ENCODE measurements around the gene PTAFR. TPM values are rescaled to one million over a fixed set of nuclear protein-coding genes. Genes with fewer than 3 reads are reported as not detected.
"Not testable (repeated sequence)": the region's sequence is repeated elsewhere in the genome, so short reads cannot be mapped to it uniquely, and the experiment has no call there.

Gene PTAFR
- total RNA-seq, 1 donor from 2014 or later = 13.1 TPM

DNA sequence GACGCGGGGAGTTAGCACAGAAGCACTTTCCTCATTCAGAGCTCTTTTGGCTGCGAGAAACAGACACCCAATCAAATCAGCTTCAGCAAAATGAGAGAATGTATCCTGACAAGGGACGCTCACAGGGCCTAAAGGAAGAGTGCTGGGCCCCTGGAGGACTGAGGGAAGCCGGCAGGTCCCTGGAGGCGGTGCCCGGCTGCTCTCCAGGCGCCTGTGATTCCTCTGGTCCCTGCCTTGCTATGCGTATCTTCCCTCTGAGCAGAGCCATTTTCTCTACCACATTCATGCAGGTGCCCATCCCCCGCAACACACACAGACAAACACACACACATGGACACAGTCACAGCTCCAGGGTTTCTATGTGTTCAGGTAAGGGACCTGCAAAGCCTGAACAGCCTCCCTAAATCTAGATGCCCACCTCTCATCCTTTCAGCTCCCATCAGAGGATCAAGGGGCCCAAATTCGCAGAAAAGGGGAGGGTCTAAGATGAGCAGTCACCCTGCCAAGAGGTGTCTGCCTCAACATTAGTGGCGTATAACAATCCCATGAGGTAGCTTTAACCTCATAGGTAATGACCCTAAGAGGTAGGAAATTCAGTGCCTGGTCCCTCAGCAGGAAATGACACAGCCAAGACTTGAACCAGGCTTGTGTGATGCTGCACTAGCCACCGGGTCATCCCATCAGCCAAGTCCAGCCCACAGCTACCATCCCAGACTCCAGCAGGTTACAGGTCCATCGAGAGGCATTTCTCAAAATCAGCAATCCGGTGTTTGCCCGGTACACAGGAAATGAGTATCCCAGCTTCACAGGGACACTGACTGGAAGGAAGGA lies 29.0 kb downstream of the PTAFR start:
- no peaks in the 10 kb centered on the region for H3K27me3 ChIP-seq
- no peak overlapping the region for H3K27ac ChIP-seq

GRCh38 chr1:28145728-28146127 lies 30.8 kb downstream of the PTAFR start:
- Histone ChIP-seq H3K4me3 (no peak overlapping the region), H3K9me3 (no peaks in the 10 kb centered on the region), H3K27ac (no peak overlapping the region), H3K27me3 (no peaks in the 10 kb centered on the region), H3K36me3 (no peaks in the 10 kb centered on the region), H3K4me1 (no peaks in the 10 kb centered on the region)
- DNase-seq (ENCODE audit: low spot score in 2 of 2) = no peak
- no peak for TF ChIP-seq CTCF (IDR thresholded peaks at IDR 0.05)
- intact Hi-C loops (cut with DNase I) = no loop called here

More for the DNA sequence above, 29.0 kb downstream of the PTAFR start:
- TF ChIP-seq CTCF (IDR thresholded peaks at IDR 0.05) = no peak
- Histone ChIP-seq H3K4me1 (no peaks in the 10 kb centered on the region), H3K36me3 (no peaks in the 10 kb centered on the region), H3K9me3 (no peaks in the 10 kb centered on the region), H3K4me3 (no peak overlapping the region)
- intact Hi-C loops (cut with DNase I) = no loop called here
- no peak for DNase-seq (ENCODE audit: low spot score in 2 of 2)

- no peaks in the 10 kb centered on the region for H3K27me3 ChIP-seq
- H3K27ac ChIP-seq = no peak overlapping the region
- TF ChIP-seq CTCF (IDR thresholded peaks at IDR 0.05) = no peak
- no peaks in the 10 kb centered on the region for H3K9me3 ChIP-seq
- H3K36me3 ChIP-seq = no peaks in the 10 kb centered on the region
- intact Hi-C loops (cut with DNase I) = no loop called here
- H3K4me3 ChIP-seq = no peak overlapping the region
- H3K4me1 ChIP-seq = no peaks in the 10 kb centered on the region
- no peak for DNase-seq (ENCODE audit: low spot score in 2 of 2)
Observed at GRCh38 chr1:28144203-28145135, 32.0 kb downstream of the PTAFR start.

GRCh38 chr1:28143496-28144202 lies 32.8 kb downstream of the PTAFR start:
- Histone ChIP-seq H3K4me3 (no peak overlapping the region), H3K4me1 (no peaks in the 10 kb centered on the region), H3K9me3 (no peaks in the 10 kb centered on the region), H3K27me3 (no peaks in the 10 kb centered on the region), H3K27ac (no peak overlapping the region), H3K36me3 (no peaks in the 10 kb centered on the region)
- DNase-seq (ENCODE audit: low spot score in 2 of 2) = no peak
- TF ChIP-seq CTCF (IDR thresholded peaks at IDR 0.05) = no peak
- intact Hi-C loops (cut with DNase I) = no loop called here

- Histone ChIP-seq H3K9me3 (no peaks in the 10 kb centered on the region), H3K36me3 (no peaks in the 10 kb centered on the region), H3K27ac (no peak overlapping the region), H3K4me3 (no peak overlapping the region), H3K4me1 (no peaks in the 10 kb centered on the region), H3K27me3 (no peaks in the 10 kb centered on the region)
- no peak for TF ChIP-seq CTCF (IDR thresholded peaks at IDR 0.05)
- DNase-seq (ENCODE audit: low spot score in 2 of 2) = no peak
- intact Hi-C loops (cut with DNase I) = no loop called here
Observed at GRCh38 chr1:28141685-28142084, 34.8 kb downstream of the PTAFR start.

- intact Hi-C loops (cut with DNase I); H3K27ac ChIP-seq; DNase-seq (ENCODE audit: low spot score in 2 of 2); H3K4me3 ChIP-seq; H3K9me3 ChIP-seq; H3K27me3 ChIP-seq; H3K4me1 ChIP-seq; H3K36me3 ChIP-seq: not testable (repeated sequence)
Observed at GRCh38 chr1:28139866-28140265, 36.6 kb downstream of the PTAFR start.
